NK-92 treated with Interleukin-12 subunit alpha and Interleukin-12 subunit beta, amount 100 ng/mL, for 24 hours (cell line): ENCODE data around the gene ALKBH8.
A peak's percentile ranks its signal among the peaks of the same experiment; 100 is the strongest.
"Not testable (repeated sequence)": the region's sequence is repeated elsewhere in the genome, so short reads cannot be mapped to it uniquely, and the experiment has no call there.

ENCODE experiments used
- DNase-seq: peaks from one replicate; lab custom pipeline; 2025; lab: John Stamatoyannopoulos, UW

The ALKBH8 gene

DNA sequence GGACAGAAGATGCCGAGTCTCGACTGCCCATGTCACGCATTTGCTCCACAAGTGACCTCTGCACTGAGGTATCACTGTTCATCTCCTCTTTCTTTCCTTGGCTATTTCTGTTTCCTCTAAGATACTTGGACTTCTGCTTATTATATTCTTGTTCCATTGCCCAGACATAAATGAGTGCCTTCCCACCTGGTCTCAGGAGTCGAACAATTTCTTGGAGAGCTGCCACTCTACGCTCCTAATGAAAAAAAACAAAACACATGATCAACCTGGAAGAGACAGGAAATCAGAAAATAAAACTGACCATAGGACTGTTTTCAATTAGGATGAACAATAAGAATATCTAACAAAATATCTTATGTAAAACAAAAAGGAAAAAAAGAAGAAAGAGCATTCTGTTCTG lies 60.6 kb downstream of the ALKBH8 start:
- DNase-seq, result no peak

DNA sequence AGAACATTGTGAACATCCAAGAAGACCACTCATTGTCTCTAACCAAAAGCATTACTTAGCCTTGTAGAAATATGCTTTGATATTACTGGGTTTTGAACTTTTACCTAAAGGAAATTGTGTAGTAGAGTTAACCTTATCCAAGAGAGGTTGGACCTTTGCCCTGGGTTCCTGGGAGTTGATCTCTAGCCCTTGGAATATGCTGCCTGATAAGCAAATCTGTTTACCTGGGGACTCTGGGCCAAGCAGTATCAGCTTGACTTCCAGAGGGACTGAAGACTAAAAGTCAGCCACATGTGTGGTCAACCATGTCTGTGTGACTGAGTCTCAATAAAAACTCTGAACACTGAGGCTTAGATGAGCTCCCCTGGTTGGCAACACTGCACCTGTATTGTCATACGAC lies 63.8 kb downstream of the ALKBH8 start:
- no peak for DNase-seq

DNA sequence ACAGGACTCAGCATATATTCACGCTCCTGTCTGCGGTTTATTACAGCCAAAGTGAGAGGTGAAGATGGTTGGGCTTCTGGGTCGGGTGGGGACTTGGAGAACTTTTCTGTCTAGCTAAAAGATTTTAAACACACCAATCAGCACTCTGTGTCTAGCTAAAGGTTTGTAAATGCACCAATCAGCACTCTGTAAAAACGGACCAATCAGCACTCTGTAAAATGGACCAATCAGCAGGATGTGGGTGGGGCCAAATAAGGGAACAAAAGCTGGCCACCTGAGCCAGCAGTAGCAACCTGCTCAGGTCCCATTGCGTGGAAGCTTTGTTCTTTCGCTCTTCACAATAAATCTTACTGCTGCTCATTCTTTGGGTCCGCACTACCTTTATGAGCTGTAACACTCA lies 68.2 kb downstream of the ALKBH8 start:
- not testable (repeated sequence) for DNase-seq

DNA sequence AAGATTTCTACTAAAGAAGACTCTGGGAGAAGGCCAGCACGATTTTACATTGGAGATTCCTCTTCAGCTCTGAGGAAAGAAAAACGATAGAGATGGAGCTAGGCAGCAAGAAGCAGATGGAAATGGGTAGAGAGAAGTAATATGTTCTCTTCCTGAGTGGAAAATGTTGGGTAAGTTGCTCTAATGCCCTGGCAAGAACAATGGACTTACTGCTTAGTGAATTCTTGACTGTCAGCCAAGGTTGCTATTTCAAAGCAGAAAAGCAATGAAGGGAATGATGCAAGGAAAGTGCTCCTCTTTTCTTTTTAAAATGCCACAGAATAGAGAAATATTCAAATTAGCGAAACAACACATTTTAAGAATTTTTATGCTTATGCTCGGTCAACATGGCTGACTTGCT lies 69.5 kb downstream of the ALKBH8 start:
- no peak for DNase-seq

DNA sequence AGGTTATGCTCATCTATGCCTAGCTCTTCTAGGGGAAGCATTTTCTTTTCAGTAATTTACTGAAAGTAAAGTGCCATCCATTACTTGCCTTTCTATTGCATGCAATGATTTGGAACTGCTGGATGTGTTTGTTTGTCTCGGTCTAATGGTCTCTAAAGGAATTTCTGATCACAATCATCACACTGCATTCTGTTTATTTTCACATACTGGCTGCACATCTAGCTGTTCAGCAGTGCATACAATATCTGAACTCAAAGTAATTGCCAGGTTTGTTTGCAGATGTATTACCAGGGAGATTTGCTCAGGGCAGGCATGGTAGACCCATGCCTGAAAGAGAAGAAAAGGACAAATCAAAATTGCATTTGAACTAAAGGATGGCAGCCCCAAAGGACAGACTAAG lies 71.5 kb downstream of the ALKBH8 start:
- DNase-seq, result no peak

DNA sequence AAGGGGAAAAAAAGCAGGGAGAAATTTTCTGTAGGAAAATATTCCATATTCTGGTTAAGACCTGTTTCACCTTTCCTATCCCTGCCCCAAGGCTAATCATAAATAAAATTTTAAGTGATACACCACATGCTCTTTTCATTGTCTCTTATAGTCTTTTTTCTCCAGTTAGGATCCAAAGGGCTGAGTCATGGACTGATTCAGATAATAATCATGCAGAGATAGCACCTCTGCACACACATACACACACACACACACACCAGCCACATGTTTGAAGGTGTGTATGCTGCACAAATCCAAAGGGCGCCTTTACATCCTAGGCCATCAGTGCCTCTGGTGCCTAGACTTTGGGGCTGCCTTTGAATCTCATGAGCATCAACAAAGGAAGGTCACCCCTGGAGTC lies 72.4 kb downstream of the ALKBH8 start:
- no peak for DNase-seq

DNA sequence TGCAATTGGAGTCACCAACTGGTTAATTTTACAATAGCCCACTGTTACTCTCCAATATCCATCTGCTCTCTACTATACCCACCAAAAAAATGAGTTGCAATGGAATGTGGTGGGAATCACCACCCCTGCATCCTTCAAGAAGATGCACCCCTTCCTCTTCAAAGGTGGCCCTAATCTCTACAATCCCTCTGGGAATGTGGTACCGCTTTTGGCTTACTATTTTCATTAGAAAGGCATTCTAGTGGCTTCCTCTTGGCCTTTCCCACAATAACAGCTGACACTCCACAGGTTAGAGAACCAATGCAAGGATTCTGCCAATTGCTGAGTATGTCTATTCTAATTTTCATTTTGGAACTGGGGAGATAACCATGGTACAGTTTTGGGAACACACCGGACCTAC lies 74.7 kb downstream of the ALKBH8 start:
- DNase-seq, result no peak

DNA sequence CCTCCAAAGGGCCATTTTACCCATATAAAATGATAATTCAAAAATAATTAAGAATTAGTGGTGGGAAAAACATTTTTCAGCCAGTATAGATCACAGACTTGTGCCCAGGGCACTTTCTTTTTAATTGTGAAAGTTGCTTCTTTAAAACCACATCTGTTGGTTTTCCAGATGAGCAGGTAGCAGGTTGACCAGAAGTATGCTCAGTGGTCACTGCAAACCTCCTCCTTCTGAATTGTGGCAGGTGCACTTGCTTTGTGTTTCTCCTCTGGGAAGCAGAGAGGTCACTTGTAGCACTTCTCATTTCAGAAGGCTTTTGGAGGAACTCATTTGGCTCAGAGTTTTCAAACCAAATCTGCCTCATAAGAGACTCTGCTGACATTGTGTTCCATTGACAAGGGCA lies 83.3 kb downstream of the ALKBH8 start:
- no peak for DNase-seq

DNA sequence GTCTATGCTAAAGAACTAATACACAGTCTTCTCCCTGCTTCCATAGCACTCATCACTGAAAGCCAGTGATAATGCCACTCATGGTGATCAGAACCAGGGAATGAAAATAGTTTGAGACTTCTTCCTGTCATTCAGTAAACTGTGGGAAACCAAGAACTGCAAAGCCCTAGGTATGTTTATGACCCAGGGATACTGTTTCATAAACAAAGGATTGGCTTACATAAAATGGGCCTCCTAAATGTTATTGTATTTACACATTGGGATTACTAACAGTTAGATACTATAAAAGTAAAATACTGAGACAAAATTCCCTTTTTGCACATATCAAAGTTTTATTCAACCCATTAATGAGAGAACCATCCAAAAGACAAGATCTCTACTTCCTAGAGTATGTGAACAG lies 86.6 kb downstream of the ALKBH8 start:
- DNase-seq, result no peak

DNA sequence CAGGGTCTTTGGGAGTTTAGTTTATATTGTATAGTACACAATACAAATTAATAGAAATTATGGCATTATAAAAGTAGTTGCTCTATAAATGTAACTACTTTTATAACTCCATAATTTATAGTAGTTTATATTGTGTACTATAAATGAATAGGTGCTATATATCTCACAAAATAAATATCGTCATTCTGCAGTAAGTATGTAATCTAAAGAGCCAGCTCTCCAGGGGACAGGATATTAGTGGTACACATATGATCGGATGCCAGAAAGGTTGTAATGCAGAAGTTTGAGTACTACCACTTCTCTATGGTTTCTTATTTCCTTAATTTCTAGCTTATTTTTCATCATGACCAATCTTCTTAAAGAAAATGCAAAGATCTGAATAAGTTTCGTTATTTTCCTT lies 87.7 kb downstream of the ALKBH8 start:
- no peak for DNase-seq

DNA sequence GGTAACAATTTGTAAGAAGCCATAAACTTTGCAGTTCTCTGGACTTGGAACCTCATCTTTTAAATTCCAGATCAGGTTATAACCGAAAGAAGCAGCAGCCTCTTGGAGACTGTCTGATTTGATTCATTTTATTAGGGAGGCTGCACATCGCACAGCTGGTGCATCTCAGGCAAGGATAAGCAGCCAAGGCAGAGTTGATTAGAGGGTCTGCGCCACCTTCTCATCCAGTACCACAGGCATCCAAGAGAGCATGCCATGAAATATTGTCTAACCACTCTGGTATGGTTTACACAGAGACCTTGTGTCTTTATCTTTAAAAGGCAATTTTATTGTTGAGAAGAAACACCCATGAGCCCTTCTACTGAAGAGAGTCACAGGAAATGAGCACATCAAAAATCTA lies 91.7 kb downstream of the ALKBH8 start:
- no peak for DNase-seq

DNA sequence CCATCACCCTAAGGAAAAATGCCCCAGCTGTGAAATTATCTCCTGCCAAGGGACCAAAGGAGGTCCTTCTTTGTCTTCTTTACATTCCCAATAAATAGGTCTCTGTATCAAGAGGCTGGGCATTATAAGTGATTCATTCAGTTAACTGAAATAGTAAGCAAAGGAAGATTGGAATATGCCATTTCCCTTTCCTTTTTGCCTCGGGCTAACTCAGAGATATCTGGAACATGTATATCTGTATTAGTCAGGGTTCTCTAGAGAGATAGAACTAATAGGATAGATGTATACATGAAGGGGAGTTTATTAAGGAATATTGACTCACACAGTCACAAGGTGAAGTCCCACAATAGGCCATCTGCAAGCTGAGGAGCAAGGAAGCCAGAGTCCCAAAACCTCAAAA lies 92.6 kb downstream of the ALKBH8 start:
- no peak for DNase-seq

DNA sequence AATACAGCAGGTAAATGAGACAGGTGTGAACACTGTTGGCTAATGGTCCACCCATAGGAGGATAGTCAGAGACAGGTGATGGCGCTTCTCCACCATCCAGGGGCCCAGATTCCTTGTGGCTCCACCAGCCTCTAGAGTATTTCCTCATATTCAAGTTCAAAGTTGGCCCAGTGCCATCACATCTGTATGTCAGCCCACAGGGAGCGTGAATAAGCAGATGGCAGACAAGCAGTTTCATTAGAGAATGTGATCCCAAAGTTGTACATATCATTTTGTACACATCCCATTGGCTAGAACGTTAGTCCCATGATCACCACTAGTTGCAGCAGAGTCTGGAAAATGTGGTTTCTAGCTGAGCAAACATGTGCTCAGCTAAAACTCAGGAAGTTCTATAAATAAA lies 96.9 kb downstream of the ALKBH8 start:
- no peak for DNase-seq

DNA sequence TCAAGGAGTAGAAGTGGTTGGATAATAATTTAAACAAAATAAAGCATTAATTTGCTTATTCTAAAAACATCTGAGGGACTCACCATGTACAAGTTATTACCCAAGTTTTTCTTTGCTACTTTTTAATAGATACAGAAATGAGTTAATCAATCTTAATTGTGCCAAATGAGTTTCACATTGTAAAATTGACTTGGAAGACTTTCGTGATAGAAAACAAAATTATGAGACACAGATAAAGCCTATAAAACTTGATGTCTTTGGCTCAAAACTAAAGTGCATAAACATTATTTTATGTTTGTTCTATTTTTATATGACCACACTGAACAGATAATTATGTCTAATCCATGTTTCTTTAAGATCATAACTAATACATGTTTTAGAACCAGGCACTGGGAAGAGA lies 97.8 kb downstream of the ALKBH8 start:
- no peak for DNase-seq

DNA sequence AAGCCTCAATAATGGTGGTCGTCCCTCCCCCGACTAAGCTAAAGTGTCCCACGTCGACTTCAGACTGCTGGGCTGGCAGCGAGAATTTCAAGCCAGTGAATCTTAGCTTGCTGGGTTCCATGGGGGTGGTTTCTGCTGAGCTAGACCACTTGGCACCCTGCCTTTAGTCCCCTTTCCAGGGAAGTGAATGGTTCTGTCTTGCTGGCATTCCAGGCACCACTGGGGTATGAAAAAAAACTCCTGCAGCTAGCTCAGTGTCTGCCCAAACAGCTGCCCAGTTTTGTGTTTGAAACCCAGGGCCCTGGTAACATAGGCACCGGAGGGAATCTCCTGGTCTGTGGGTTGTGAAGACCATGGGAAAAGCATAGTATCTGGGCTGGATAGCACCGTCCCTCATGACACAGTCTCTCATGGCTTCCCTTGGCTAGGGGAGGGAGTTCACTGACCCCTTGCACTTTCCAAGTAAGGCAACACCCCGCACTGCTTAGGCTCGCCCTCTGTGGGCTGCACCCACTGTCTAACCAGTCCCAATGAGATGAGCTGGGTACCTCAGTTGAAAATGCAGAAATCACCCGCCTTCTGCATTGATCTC lies 99.2 kb downstream of the ALKBH8 start:
- DNase-seq, result not testable (repeated sequence)

DNA sequence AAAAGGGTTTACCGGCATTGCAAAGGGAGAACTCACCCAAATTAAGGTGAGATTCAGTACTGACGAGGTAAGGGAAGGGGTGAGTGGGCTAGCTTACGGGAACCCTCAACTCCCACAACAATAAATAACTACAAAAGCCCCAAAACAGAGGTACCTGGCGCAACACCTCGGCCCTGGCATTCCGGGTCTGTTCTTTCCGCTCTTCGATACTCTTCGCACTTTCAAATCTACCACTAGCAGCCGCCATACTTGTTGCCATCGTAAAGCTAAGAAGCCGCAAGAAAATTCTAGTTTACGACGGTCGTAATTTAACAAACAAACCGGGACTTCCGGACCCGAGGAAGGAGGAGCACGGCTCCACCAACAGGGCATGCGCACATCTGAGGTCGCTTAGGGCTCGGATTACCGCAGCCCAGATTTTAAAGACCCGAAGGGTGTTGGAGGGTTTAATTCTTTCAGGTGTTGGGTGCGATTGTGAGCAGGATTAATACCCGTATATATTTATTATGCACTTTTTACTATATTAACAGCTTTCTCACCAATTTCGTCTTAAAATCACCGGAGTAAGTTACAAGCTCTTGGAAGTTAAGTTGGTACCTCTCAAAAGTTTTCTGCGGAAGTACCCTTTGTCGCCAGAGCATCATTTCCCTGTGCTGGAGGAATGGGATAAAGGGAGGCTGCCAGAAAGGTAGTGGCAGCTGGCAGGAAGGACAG lies 107.8 kb downstream of the ALKBH8 start, which contains the start of gene CWF19L2:
Gene CWF19L2 (minus strand): TSS at position 268 of the 714 bp plus-strand sequence. CDS start 9 bp downstream, at position 259.
- peak; percentile 81 for DNase-seq

DNA sequence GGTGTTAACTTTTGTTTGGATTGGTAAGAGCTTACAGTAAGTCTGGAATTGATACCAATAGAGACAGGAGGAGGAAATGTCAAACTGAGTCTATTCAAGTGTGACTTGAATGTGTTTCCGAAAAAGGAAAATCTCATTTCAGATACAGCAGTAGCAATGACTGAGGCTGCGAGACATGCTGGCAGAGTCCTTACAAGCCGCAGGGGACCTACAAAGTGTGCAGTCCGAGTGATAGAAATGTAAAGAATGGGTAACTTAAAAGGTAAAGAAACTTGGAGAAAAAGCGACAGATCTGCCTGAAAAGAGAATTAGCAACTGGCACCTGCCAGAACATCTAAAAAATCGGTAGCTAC lies 108.4 kb downstream of the ALKBH8 start:
- no peak for DNase-seq

DNA sequence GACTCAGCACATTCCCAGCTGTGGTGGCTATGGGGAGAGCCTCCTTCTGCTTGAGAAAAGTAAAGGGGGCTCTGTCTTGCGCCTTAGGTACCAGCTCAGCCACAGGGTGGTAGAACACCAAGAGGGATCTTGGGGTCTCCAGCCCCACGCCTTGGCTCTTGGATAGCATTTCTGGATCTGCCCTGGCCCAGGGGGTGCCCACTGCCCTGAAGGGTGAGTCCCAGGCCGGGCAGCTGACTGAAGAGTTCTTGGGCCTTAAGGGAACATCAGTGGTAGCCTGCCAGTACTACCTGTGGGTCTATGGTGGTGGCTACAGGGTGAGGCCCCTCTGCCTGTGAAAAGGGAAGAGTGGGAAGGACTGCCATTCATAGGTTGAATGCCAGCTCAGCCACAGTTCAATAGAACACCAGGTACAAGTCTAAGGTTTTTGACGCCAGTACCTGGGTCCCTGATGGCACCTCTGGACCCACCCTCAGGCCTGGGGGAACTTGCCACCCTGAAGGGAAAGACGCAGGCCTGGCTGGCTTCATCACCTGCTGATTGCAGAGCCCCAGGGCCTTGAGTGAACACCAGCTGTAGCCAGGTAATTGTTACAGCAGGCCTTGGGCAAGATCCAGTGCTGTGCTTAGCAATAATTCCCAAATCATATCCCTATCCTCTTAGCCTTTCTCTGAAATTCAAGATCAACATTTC lies 111.8 kb downstream of the ALKBH8 start:
- no peak for DNase-seq
